Stomach (tissue), 9 donors: ENCODE data around the gene ADARB2. TPM values are rescaled to one million over a fixed set of nuclear protein-coding genes. Genes with fewer than 3 reads are reported as not detected.

Source experiments
- DNase-seq, 2 donors: peaks; one replicate each; pipeline versions ENCODE4 v3.0.0 to v3.0.0-alpha.2; 2013 to 2019
- H3K27ac ChIP-seq, 5 donors: fragments of 200-600 bp in 4 of 5; sonication (generic) in 4 of 5; one replicate each; pipeline ENCODE4 v1.5.1; 2013 to 2019; ENCODE audit warnings: mild to moderate bottlenecking in 1 of 5, moderate library complexity in 1 of 5
- H3K27me3 ChIP-seq, 3 donors: fragments of 200-600 bp; sonication (generic); one replicate each; pipeline ENCODE4 v1.5.1; 2017 to 2019; ENCODE audit warnings: mixed run types in 1 of 3
- H3K36me3 ChIP-seq, 4 donors: fragments of 200-600 bp; sonication (generic); 1 replicate in 3 of 4; 2 replicates in 1 of 4; pipeline ENCODE4 v1.5.1; 2016 to 2019
- H3K4me1 ChIP-seq, 4 donors: fragments of 200-600 bp; sonication (generic); one replicate each; pipeline ENCODE4 v1.5.1; 2016 to 2019
- H3K4me3 ChIP-seq, 4 donors: fragments of 200-600 bp; sonication (generic) in 3 of 4; one replicate each; pipeline ENCODE4 v1.5.1; 2016 to 2019; ENCODE audit warnings: mild to moderate bottlenecking in 1 of 4
- H3K9me3 ChIP-seq, 4 donors: fragments of 200-600 bp; sonication (generic); one replicate each; pipeline ENCODE4 v1.5.1; 2016 to 2019
- EP300 ChIP-seq: sonication (generic); formaldehyde crosslinking; IDR thresholded peaks from one replicate; pipeline ENCODE4 v1.6.1; 2017; ENCODE audit warnings: antibody characterized with exemption
- POLR2A ChIP-seq, 4 donors: fragments of 450-650 bp; IDR thresholded peaks; one replicate each; pipeline ENCODE4 v1.6.1; 2016; ENCODE audit warnings: antibody characterized with exemption in 4 of 4, control low read depth in 2 of 4, mild to moderate bottlenecking in 1 of 4, moderate library complexity in 1 of 4
- POLR2AphosphoS5 ChIP-seq, 3 donors: sonication (generic); formaldehyde crosslinking; IDR thresholded peaks; one replicate each; pipeline ENCODE4 v1.6.1; 2016; ENCODE audit warnings: antibody characterized with exemption in 3 of 3
- WGBS, 5 donors: extraction: QIAGEN DNeasy Blood & Tissue Kit in 3 of 5; methylation state at CpG; one replicate each; pipeline versions ENCODE4 v1.1.5 to v1.1.7; 2013 to 2018; 5-methylcytosine and 5-hydroxymethylcytosine counted together
- intact Hi-C: fragments of 100-400 bp; cut with DNase I; formaldehyde crosslinking; loops from one replicate; pipeline ENCODE4 v1.15.1; 2023; ENCODE audit warnings: low total_unique reads
- polyA plus RNA-seq, 3 donors: library from polyadenylated mRNA; stranded (reverse); fragments of 200-250 nt; gene quantifications; one replicate each; pipeline ENCODE4 v1.2.3, GENCODE V29; 2013
- total RNA-seq, 5 donors: library from RNA; depleted of rRNA; stranded (reverse); fragments of >200 nt; gene quantifications; one replicate each; pipeline versions ENCODE4 v1.1.0 to v1.2.3, GENCODE V29; 2014 to 2016
- TF ChIP-seq, protein P1 (sequence below), 7 experiments: fragments of 450-650 bp in 4 of 7; fragments of 200-600 bp in 3 of 7; sonication (generic) in 3 of 7; IDR thresholded peaks; one replicate each; pipeline ENCODE4 v1.5.1; 2016 to 2019; ENCODE audit warnings: antibody characterized with exemption in 7 of 7, control low read depth in 2 of 7, mild to moderate bottlenecking in 1 of 7
- donor health status: healthy with polysubstance abuse.
- donor health status: Bipolar disorder and iron deficiency.
- donor health status: healthy.

Gene ADARB2
- total and polyA plus RNA-seq, 8 donors: 0.55 to 4.1 (median 1.4) TPM; not detected in 1

DNA sequence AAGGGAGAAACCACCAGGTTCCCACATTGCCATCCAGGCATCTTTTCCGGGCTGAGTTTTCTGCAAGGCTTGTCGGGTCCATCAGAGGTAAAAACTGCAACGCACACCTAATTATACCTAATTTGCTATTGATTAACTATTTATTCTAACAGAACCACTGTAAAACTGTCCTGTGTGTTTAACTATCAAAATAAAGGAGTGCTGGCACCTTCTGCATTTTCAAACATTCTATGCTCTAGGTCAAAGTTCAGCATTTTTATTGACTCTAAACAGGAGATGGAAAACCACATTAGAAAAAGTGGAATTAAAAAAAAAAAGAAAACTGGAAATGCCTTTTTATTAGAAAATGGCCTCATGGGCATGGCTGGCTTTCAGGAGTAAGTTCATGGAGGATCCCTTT is 82.0 kb downstream of the ADARB2 start:
- intact Hi-C loops: no loop called here

DNA sequence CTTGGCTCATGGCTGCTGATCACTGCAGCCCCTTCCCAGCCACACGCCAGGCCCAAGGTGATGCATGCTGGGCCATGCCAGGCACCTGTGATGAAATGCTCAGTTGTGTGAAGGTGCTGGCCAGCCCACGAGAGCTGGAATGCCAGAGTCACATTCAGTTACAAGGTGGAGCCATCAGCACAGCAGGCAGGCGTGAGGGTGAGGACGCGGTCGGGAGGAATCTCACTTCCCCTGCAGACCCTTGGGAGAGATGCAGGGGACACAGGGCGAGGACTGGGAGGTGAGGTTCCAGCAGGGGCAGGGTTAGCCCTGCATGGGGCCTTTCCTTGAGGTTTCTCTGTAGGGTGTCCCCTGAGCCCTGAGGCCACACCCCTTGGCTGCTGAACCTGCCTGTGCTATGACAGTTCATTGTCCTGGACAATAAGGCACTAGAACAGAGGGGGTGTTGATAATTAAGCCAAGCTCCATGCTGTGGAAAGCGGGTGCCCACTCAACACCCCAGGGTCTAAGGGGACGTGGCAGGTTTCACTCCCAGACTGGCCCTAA is 82.4 kb downstream of the ADARB2 start:
- TF ChIP-seq EP300: no peak
- no peak for TF ChIP-seq POLR2A (IDR thresholded peaks at IDR 0.05)
- TF ChIP-seq POLR2AphosphoS5 (IDR thresholded peaks at IDR 0.05): no peak
- TF ChIP-seq, protein P1, sequence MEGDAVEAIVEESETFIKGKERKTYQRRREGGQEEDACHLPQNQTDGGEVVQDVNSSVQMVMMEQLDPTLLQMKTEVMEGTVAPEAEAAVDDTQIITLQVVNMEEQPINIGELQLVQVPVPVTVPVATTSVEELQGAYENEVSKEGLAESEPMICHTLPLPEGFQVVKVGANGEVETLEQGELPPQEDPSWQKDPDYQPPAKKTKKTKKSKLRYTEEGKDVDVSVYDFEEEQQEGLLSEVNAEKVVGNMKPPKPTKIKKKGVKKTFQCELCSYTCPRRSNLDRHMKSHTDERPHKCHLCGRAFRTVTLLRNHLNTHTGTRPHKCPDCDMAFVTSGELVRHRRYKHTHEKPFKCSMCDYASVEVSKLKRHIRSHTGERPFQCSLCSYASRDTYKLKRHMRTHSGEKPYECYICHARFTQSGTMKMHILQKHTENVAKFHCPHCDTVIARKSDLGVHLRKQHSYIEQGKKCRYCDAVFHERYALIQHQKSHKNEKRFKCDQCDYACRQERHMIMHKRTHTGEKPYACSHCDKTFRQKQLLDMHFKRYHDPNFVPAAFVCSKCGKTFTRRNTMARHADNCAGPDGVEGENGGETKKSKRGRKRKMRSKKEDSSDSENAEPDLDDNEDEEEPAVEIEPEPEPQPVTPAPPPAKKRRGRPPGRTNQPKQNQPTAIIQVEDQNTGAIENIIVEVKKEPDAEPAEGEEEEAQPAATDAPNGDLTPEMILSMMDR (IDR thresholded peaks at IDR 0.05): no peak
- Histone ChIP-seq H3K4me3 (no peak overlapping the region), H3K27ac (no peak overlapping the region), H3K36me3 (no peaks in the 10 kb centered on the region), H3K4me1 (no peaks in the 10 kb centered on the region), H3K9me3 (no peaks in the 10 kb centered on the region), H3K27me3 (peaks cover 0 to 25% (median 0%) of the 10 kb centered on the region in 3 donors)
- DNase-seq: no peak
- WGBS, 5 donors: 65 to 85% (median 74%) methylated on average over 9 of the region's 9 CpGs
- intact Hi-C loops: no loop called here

More for the DNA sequence above, 82.0 kb downstream of the ADARB2 start:
- H3K27me3 ChIP-seq: peaks cover 0 to 25% (median 0%) of the 10 kb centered on the region in 3 donors
- no peaks in the 10 kb centered on the region for H3K36me3 ChIP-seq
- no peaks in the 10 kb centered on the region for H3K9me3 ChIP-seq
- no peak overlapping the region for H3K27ac ChIP-seq
- 41 to 58% (median 52%) methylated on average over 3 of the region's 3 CpGs for WGBS, 5 donors
- no peak for DNase-seq
- no peak overlapping the region for H3K4me3 ChIP-seq
- no peaks in the 10 kb centered on the region for H3K4me1 ChIP-seq
- TF ChIP-seq EP300: no peak
- TF ChIP-seq, protein P1 (IDR thresholded peaks at IDR 0.05): no peak
- TF ChIP-seq POLR2AphosphoS5 (IDR thresholded peaks at IDR 0.05): no peak
- no peak for TF ChIP-seq POLR2A (IDR thresholded peaks at IDR 0.05)

DNA sequence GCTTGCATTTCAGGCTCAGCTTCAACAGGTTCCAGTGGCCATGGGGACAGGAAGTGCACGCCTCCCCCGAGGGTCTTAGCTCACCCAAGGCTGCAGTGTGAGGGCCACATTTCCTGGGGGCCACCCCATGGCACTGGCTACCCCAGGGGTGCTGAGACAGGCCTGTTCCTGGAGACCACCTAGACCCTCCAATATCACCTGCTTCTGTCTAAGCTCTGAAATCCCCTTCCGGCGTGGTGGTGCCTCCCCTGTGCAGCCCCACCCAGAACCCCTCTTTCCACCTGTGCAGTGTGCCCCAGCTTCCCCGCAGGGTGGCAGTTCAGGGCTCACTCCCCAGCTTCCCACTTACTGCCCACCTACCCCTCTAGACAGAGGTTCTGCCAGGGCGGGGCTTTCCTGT is 83.1 kb downstream of the ADARB2 start:
- intact Hi-C loops: no loop called here
- TF ChIP-seq, protein P1 (IDR thresholded peaks at IDR 0.05): no peak
- TF ChIP-seq EP300 (no peak), POLR2A (IDR thresholded peaks at IDR 0.05) (no peak), POLR2AphosphoS5 (IDR thresholded peaks at IDR 0.05) (no peak)
- H3K36me3 ChIP-seq: no peaks in the 10 kb centered on the region
- no peaks in the 10 kb centered on the region for H3K4me1 ChIP-seq
- 66 to 77% (median 74%) methylated on average over 5 to 6 of the region's 6 CpGs for WGBS, 5 donors
- no peaks in the 10 kb centered on the region for H3K9me3 ChIP-seq
- H3K27me3 ChIP-seq: peaks cover 0 to 25% (median 0%) of the 10 kb centered on the region in 3 donors
- no peak overlapping the region for H3K27ac ChIP-seq
- no peak for DNase-seq
- no peak overlapping the region for H3K4me3 ChIP-seq

DNA sequence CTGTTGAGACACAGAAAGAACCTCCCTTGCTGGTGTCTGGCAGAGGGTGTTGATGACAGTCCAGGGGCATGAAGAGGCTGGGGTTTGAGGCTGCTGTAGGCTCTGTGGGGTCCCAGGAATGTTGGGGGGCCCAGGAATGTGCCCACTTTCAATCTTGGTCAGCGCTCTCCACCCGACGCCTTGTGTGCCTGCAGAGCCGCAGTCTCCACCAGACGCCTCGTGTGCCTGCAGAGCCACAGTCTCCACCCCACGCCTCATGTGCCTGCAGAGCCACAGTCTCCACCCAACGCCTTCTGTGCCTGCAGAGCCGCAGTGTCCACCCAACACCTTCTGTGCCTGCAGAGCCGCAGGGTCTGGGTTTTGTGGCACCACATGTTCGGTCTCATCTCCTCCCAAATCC is 84.0 kb downstream of the ADARB2 start:
- no peak overlapping the region for H3K27ac ChIP-seq
- peaks cover 0 to 19% (median 0%) of the 10 kb centered on the region in 3 donors for H3K27me3 ChIP-seq
- no peak for DNase-seq
- no peak for TF ChIP-seq POLR2AphosphoS5 (IDR thresholded peaks at IDR 0.05)
- no peak for TF ChIP-seq EP300
- no peak for TF ChIP-seq POLR2A (IDR thresholded peaks at IDR 0.05)
- TF ChIP-seq, protein P1 (IDR thresholded peaks at IDR 0.05): no peak
- 77 to 91% (median 79%) methylated on average over 7 to 11 of the region's 11 CpGs for WGBS, 5 donors
- H3K36me3 ChIP-seq: no peaks in the 10 kb centered on the region
- H3K4me1 ChIP-seq: no peaks in the 10 kb centered on the region
- H3K9me3 ChIP-seq: no peaks in the 10 kb centered on the region
- intact Hi-C loops: no loop called here
- no peak overlapping the region for H3K4me3 ChIP-seq
